HK-2 (cell line): Measurements from ENCODE around the gene HOXB6.

Experiments used
- DNase-seq: peaks from one replicate; pipeline ENCODE4 v3.0.0-alpha.2; 2018; ENCODE audit not compliant: unreplicated experiment

Gene HOXB6

GRCh38 chr17:48553190-48553547, 51.6 kb downstream of the HOXB6 start:
- DNase-seq = no peak

GRCh38 chr17:48552466-48553189, 52.2 kb downstream of the HOXB6 start:
- DNase-seq = no peak

- DNase-seq = no peak
These were observed 53.0 kb downstream of the HOXB6 start for GRCh38 chr17:48551596-48552465.

GRCh38 chr17:48551214-48551555, 53.6 kb downstream of the HOXB6 start:
- no peak for DNase-seq

- no peak for DNase-seq
These were observed 54.1 kb downstream of the HOXB6 start for GRCh38 chr17:48550502-48551213.

- no peak for DNase-seq
These were observed 54.8 kb downstream of the HOXB6 start for GRCh38 chr17:48549914-48550501.

GRCh38 chr17:48549281-48549630, 55.5 kb downstream of the HOXB6 start:
- no peak for DNase-seq

- no peak for DNase-seq
These were observed 56.1 kb downstream of the HOXB6 start for GRCh38 chr17:48548523-48549280.

GRCh38 chr17:48547808-48548522, 56.8 kb downstream of the HOXB6 start:
- no peak for DNase-seq

GRCh38 chr17:48546924-48547807, 57.6 kb downstream of the HOXB6 start:
- no peak for DNase-seq

- DNase-seq = no peak
These were observed 58.5 kb downstream of the HOXB6 start for GRCh38 chr17:48546137-48546923.
